Activated CD8-positive, alpha-beta T cell treated with anti-CD3 and anti-CD28 coated beads for 36 hours (primary cell): ENCODE measurements around the gene CEMP1. TPM values are rescaled to one million over a fixed set of nuclear protein-coding genes. Genes with fewer than 3 reads are reported as not detected.

Source experiments
- ATAC-seq: fragments of 200-7000 bp; cut with Tn5 transposase; one replicate; pipeline ENCODE4 v1.10.0; 2021; ENCODE audit warnings: mild to moderate bottlenecking, moderate library complexity
- CTCF ChIA-PET: fragments of 350-600 bp; sonication (Branson Sonifier 250); formaldehyde crosslinking; loops from one replicate; lab custom pipeline; 2021; ENCODE audit warnings: antibody characterized with exemption; lab: Charles Lee
- POLR2A ChIA-PET: fragments of 350-600 bp; sonication (Branson Sonifier 250); formaldehyde crosslinking; loops from one replicate; lab custom pipeline; 2021; ENCODE audit warnings: antibody characterized with exemption; lab: Charles Lee
- DNase-seq: peaks from one replicate; pipeline ENCODE4 v3.0.0-alpha.2; 2020
- H3K27ac Mint-ChIP-seq: one replicate; pipeline ENCODE4 v1.8.0; 2021; ENCODE audit warnings: mild to moderate bottlenecking, mixed read lengths
- H3K27me3 Mint-ChIP-seq: one replicate; pipeline ENCODE4 v1.8.0; 2021; ENCODE audit warnings: mixed read lengths
- H3K36me3 Mint-ChIP-seq: one replicate; pipeline ENCODE4 v1.8.0; 2021; ENCODE audit warnings: low read depth, mixed read lengths
- H3K4me1 Mint-ChIP-seq: one replicate; pipeline ENCODE4 v1.8.0; 2021; ENCODE audit warnings: low read depth, mixed read lengths
- H3K4me3 Mint-ChIP-seq: one replicate; pipeline ENCODE4 v1.8.0; 2021; ENCODE audit warnings: mild to moderate bottlenecking, moderate library complexity, mixed read lengths
- H3K9me3 Mint-ChIP-seq: one replicate; pipeline ENCODE4 v1.8.0; 2021; ENCODE audit warnings: mixed read lengths
- CTCF ChIP-seq: fragments of 200-600 bp; IDR thresholded peaks from one replicate; pipeline ENCODE4 v1.8.0; 2022; ENCODE audit warnings: antibody characterized with exemption, mild to moderate bottlenecking
- intact Hi-C: fragments of 100-400 bp; cut with micrococcal nuclease; formaldehyde crosslinking; loops from one replicate; pipeline ENCODE4 v1.10.0; 2022
- microRNA-seq: library from miRNA; unstranded; fragments of <30 nt; microRNA quantifications from one replicate; pipeline ENCODE4 v1.2.0, GENCODE V29; 2022; ENCODE audit warnings: borderline microRNAs expressed, borderline replicate concordance
- total RNA-seq, 2 experiments: library from RNA; stranded (reverse); gene quantifications; one replicate each; pipeline ENCODE4 v1.2.3, GENCODE V29; 2021

The CEMP1 gene
- total RNA-seq, 2 experiments from 2014 or later, result not detected

DNA sequence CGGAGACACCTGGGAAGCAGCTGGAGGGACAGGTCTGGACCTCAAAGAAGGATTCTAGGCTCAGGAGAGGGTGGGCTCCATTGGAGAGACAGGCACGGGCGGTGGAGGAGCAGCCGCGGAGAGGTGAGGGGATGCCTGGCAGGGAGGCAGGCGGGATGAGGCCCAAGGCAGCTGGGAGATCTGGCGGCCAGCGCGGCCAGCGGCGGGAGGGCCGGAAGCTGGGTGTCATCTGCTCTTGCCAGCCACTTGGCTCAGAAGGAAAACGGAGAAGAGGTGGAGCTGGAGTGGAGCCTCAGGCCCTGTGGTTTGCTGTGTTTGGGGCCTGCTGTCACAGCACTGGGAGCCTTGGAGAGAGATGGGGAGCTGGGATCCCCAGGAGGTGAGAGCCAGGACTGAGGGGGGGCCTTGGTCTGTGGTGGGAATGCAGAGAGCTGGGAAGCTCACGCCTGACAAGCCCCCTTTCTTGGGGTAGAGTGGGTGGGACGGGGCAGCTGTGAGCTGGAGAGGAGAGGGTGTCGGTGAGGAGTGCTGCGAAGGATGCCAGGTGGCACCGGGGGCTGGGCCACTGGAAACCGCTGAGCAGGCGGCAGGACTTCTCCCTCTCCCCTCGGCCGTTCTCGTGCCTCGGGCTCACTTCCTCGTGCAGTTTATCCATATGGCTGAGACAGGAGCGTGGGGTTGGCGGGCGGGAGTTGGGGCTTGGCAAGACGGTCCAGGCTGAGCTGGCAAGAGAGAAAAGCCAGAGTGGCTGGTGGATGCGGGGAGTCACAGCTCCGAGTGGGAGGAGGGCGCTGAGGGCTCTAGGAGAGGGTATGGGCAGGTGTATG, 48.3 kb downstream of the CEMP1 start:
- intact Hi-C loops, result no loop called here
- Mint-ChIP-seq H3K36me3 (no peaks in the 10 kb centered on the region), H3K27ac (no peak overlapping the region), H3K27me3 (no peaks in the 10 kb centered on the region), H3K9me3 (no peaks in the 10 kb centered on the region), H3K4me3 (no peak overlapping the region), H3K4me1 (peaks cover 18% of the 10 kb centered on the region)
- DNase-seq, result no peak
- TF ChIP-seq CTCF, result no peak
- ChIA-PET POLR2A (interaction anchor here (0.8 to 1.3 kb wide), 2 partner anchors 13 to 32 kb away, joined by 3 to 4 read pairs; no protein-coding TSS in a partner anchor), CTCF (no interaction called here)
- no peak for ATAC-seq

- ATAC-seq (no peak), DNase-seq (no peak)
- TF ChIP-seq CTCF, result no peak
- Mint-ChIP-seq H3K4me3 (no peak overlapping the region), H3K36me3 (no peaks in the 10 kb centered on the region), H3K4me1 (peaks cover 18% of the 10 kb centered on the region), H3K27me3 (no peaks in the 10 kb centered on the region), H3K9me3 (no peaks in the 10 kb centered on the region), H3K27ac (no peak overlapping the region)
- ChIA-PET CTCF (no interaction called here), POLR2A (interaction anchor here (0.8 to 1.3 kb wide), 2 partner anchors 12 to 33 kb away, joined by 3 to 4 read pairs; no protein-coding TSS in a partner anchor)
- intact Hi-C loops, result no loop called here
These were observed 49.0 kb downstream of the CEMP1 start for GRCh38 chr16:2482249-2482648.

GRCh38 chr16:2481676-2482075, 49.5 kb downstream of the CEMP1 start:
- intact Hi-C loops, result no loop called here
- H3K9me3 Mint-ChIP-seq, result no peaks in the 10 kb centered on the region
- no peaks in the 10 kb centered on the region for H3K27me3 Mint-ChIP-seq
- ATAC-seq, result no peak
- H3K4me1 Mint-ChIP-seq, result peaks cover 14% of the 10 kb centered on the region
- no peak overlapping the region for H3K27ac Mint-ChIP-seq
- no peak for DNase-seq
- H3K4me3 Mint-ChIP-seq, result no peak overlapping the region
- POLR2A ChIA-PET, result interaction anchor here (1.3 to 1.7 kb wide), 2 partner anchors 12 to 31 kb away, joined by 3 to 5 read pairs; no protein-coding TSS in a partner anchor
- TF ChIP-seq CTCF, result no peak
- no peaks in the 10 kb centered on the region for H3K36me3 Mint-ChIP-seq
- CTCF ChIA-PET, result no interaction called here

- Mint-ChIP-seq H3K36me3 (no peaks in the 10 kb centered on the region), H3K9me3 (no peaks in the 10 kb centered on the region), H3K27ac (no peak overlapping the region), H3K27me3 (no peaks in the 10 kb centered on the region), H3K4me3 (no peak overlapping the region), H3K4me1 (peaks cover 13% of the 10 kb centered on the region)
- intact Hi-C loops, result no loop called here
- ChIA-PET CTCF (no interaction called here), POLR2A (interaction anchor here (1.7 kb wide), 1 partner anchor 32 kb away, joined by 5 read pairs; no protein-coding TSS in a partner anchor)
- DNase-seq (no peak), ATAC-seq (no peak)
- TF ChIP-seq CTCF, result no peak
These were observed 50.3 kb downstream of the CEMP1 start for GRCh38 chr16:2480948-2481347.

Small RNA genes within 50 kb of the gene (microRNA-seq; reads per million reads assigned to microRNA genes)
- not detected for gene MIR3178

Other genes with a start within 250 kb of the CEMP1 start
- gene ABCA3, start 190.7 kb downstream of the CEMP1 start, total RNA-seq, result 1 to 10 TPM; 2.9 to 3.6 TPM
- 10 to 100 TPM; 43.5 TPM for gene CCNF, start 102.0 kb downstream of the CEMP1 start, total RNA-seq
- gene TEDC2, start 71.3 kb downstream of the CEMP1 start, total RNA-seq, result 10 to 100 TPM; 23.2 to 30.7 TPM
- gene NTN3, start 60.1 kb downstream of the CEMP1 start, total RNA-seq, result not detected
- 10 to 100 TPM; 16.6 to 16.7 TPM for gene TBC1D24, start 56.3 kb downstream of the CEMP1 start, total RNA-seq
- 10 to 100 TPM; 85.9 to 88.6 TPM for gene ATP6V0C, start 17.5 kb downstream of the CEMP1 start, total RNA-seq
- 10 to 100 TPM; 28.2 to 29.0 TPM for gene AMDHD2, start 11.0 kb downstream of the CEMP1 start, total RNA-seq
- gene PDPK1, start 6.6 kb upstream of the CEMP1 start, total RNA-seq, result 10 to 100 TPM; 32.4 to 33.9 TPM
- gene KCTD5, start 151.1 kb upstream of the CEMP1 start, total RNA-seq, result 10 to 100 TPM; 26.0 to 27.3 TPM
- gene PRSS27, start 188.8 kb upstream of the CEMP1 start, total RNA-seq, result 1 to 10 TPM; 1.2 to 1.4 TPM
- gene SRRM2, start 221.2 kb upstream of the CEMP1 start, total RNA-seq, result 100 to 1,000 TPM; 518 to 561 TPM
- 100 to 1,000 TPM; 174 to 178 TPM for gene ELOB, start 245.9 kb upstream of the CEMP1 start, total RNA-seq